ENCODE data around the gene BAIAP2L1.
A peak's percentile ranks its signal among the peaks of the same experiment; 100 is the strongest.

BAIAP2L1 gene

GRCh38 chr7:98254516-98254915 is 146.4 kb downstream of the BAIAP2L1 start:
- TF ChIP-seq TAF1 (IDR thresholded peaks at IDR 0.05; ENCODE audit: low read depth): no peak
- no peak for TF ChIP-seq RAD21 (IDR thresholded peaks at IDR 0.05; ENCODE audit: low read depth)
- TF ChIP-seq MAX (IDR thresholded peaks at IDR 0.05): no peak
- no peak for TF ChIP-seq CREB1 (IDR thresholded peaks at IDR 0.05; ENCODE audit: low read depth)
- TF ChIP-seq REST (IDR thresholded peaks at IDR 0.05; ENCODE audit: low read depth): no peak
- no peak for TF ChIP-seq EGR1 (IDR thresholded peaks at IDR 0.05)
- no peak for TF ChIP-seq TEAD4 (IDR thresholded peaks at IDR 0.05)
- TF ChIP-seq EP300 (IDR thresholded peaks at IDR 0.05; ENCODE audit: borderline replicate concordance): no peak
- no peak for TF ChIP-seq CEBPB (IDR thresholded peaks at IDR 0.05)
- no peak for TF ChIP-seq YY1 (IDR thresholded peaks at IDR 0.05; ENCODE audit: low read depth)
- TF ChIP-seq NFIC (IDR thresholded peaks at IDR 0.05): no peak
- TF ChIP-seq FOXM1 (IDR thresholded peaks at IDR 0.05; ENCODE audit: borderline replicate concordance, low read depth): no peak
- no peak for TF ChIP-seq TCF12 (IDR thresholded peaks at IDR 0.05; ENCODE audit: low read depth)

DNA sequence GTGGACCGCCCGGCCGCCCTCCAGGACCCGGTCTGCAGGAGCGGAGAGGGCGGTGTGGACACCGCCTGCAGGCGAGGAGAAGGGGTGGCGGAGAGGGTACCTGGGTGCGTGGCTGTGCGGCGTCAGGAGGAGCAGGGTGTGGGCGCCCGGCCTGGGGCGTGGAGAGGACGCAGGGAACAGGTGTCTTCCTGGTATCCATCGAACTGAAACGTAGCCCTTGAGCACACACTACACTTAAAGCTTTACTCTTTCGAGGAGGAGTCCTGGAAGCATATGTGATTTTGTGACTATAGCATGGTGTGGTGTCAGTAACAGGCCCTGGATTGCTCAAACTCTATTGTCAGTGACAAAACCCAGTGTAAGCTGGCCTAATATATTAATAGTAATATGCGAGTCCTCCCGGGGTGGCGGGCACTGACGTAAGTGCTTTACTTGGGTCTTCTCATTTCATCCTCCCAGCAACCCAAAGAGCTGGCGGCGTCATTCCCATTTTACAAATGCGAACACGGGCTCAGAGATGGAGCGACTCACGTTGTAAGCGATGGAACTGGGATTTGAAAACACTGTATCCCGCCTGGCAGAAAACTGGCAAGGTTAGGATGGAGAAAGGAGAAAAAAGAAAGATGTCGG is 148.3 kb downstream of the BAIAP2L1 start:
- no peak for TF ChIP-seq CEBPB (IDR thresholded peaks at IDR 0.05)
- no peak for TF ChIP-seq EGR1 (IDR thresholded peaks at IDR 0.05)
- peak; percentile 1; the same call in 1 of the 2 replicates for TF ChIP-seq TAF1 (IDR thresholded peaks at IDR 0.05; ENCODE audit: low read depth)
- TF ChIP-seq ZBTB7A (IDR thresholded peaks at IDR 0.05; ENCODE audit: low read depth): 0 out of 2 replicates have a peak, but pooled peaks have one; percentile 20
- no peak for TF ChIP-seq REST (IDR thresholded peaks at IDR 0.05; ENCODE audit: low read depth)
- no peak for TF ChIP-seq NFIC (IDR thresholded peaks at IDR 0.05)
- no peak for TF ChIP-seq FOXM1 (IDR thresholded peaks at IDR 0.05; ENCODE audit: borderline replicate concordance, low read depth)

DNA sequence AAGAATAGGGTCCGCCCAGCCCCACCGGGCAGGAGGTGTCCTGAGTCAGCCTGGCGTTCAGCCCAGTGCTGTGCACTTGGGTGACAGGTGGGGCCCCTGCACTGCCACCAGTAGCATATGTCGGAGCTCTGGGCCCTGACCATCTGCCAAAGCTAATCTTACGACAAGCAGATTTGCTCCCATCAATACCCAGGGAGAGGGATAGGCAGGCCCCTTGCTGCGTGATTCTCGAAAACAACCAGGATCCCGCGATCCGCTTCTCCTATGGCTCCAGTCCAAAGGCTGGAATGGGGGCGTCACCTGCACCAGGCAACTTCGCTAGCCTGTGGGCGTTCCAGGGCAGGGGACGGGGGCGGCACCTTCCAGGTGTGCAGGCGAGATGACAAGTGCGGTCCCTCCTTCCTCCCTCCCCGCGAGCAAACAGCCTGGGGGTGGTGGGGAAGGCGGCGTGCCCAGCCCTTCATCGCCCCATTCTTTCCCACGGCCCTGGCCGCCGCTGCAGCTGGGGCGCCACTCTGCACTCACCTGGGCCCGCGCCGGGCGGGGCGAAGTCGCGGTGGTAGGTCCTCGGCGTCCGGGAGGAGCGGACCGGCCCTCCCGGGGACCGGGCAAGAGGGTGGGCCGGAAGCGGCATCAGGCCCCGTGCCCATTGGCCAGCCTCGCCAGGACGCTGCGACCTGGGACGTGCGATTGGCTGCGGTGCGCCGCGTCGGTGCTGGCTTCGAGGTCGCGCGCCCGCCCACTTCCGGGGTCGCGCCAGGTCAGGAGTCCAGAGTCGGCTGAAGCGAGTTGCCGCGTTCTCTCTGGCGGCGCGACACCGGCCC is 149.1 kb downstream of the BAIAP2L1 start, which contains the start of gene TECPR1:
TSS of gene TECPR1 (minus strand) at position 632 of the 824 bp plus-strand sequence. CDS start 6,086 bp downstream, outside the sequence.
- 0 out of 2 replicates have a peak, but pooled peaks have one; percentile 3 for TF ChIP-seq TEAD4 (IDR thresholded peaks at IDR 0.05)
- TF ChIP-seq CEBPB (IDR thresholded peaks at IDR 0.05): no peak
- peak; percentile 65; the same call in 1 of the 2 replicates for TF ChIP-seq TAF1 (IDR thresholded peaks at IDR 0.05; ENCODE audit: low read depth)
- TF ChIP-seq FOXM1 (IDR thresholded peaks at IDR 0.05; ENCODE audit: borderline replicate concordance, low read depth): no peak
- TF ChIP-seq NFIC (IDR thresholded peaks at IDR 0.05): peak; percentile 49; the same call in 1 of the 2 replicates
- TF ChIP-seq MAX (IDR thresholded peaks at IDR 0.05): peak; percentile 59
- no peak for TF ChIP-seq REST (IDR thresholded peaks at IDR 0.05; ENCODE audit: low read depth)
- peak; percentile 42 for TF ChIP-seq TCF12 (IDR thresholded peaks at IDR 0.05; ENCODE audit: low read depth)
- TF ChIP-seq, protein P1, sequence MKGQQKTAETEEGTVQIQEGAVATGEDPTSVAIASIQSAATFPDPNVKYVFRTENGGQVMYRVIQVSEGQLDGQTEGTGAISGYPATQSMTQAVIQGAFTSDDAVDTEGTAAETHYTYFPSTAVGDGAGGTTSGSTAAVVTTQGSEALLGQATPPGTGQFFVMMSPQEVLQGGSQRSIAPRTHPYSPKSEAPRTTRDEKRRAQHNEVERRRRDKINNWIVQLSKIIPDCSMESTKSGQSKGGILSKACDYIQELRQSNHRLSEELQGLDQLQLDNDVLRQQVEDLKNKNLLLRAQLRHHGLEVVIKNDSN (IDR thresholded peaks at IDR 0.05): peak; percentile 39; the same call in 1 of the 2 replicates
- peak; percentile 74 for TF ChIP-seq EGR1 (IDR thresholded peaks at IDR 0.05)
- TF ChIP-seq EP300 (IDR thresholded peaks at IDR 0.05; ENCODE audit: borderline replicate concordance): no peak; the same call in 1 of the 2 replicates
- no peak for TF ChIP-seq RAD21 (IDR thresholded peaks at IDR 0.05; ENCODE audit: low read depth)
- TF ChIP-seq ZBTB7A (IDR thresholded peaks at IDR 0.05; ENCODE audit: low read depth): 0 out of 2 replicates have a peak, but pooled peaks have one; percentile 53
- TF ChIP-seq YY1 (IDR thresholded peaks at IDR 0.05; ENCODE audit: low read depth): no peak
- TF ChIP-seq CREB1 (IDR thresholded peaks at IDR 0.05; ENCODE audit: low read depth): peak; percentile 77; the same call in 1 of the 2 replicates

GRCh38 chr7:98251231-98251600 is 149.7 kb downstream of the BAIAP2L1 start:
- TF ChIP-seq CREB1 (IDR thresholded peaks at IDR 0.05; ENCODE audit: low read depth): no peak
